ENCODE measurements around the gene SEC14L5.

Gene SEC14L5

GRCh38 chr16:4911970-4912386, 46.2 kb upstream of the SEC14L5 start:
- Histone ChIP-seq H3K79me2 (ENCODE audit: low read length) (no peaks in the 10 kb centered on the region), H4K20me1 (ENCODE audit: insufficient read depth, low read length) (no peaks in the 10 kb centered on the region), H2AFZ (ENCODE audit: low read depth, low read length) (no peak overlapping the region), H3K9ac (ENCODE audit: low read length) (no peak overlapping the region), H3K27me3 (ENCODE audit: low read depth, low read length) (no peaks in the 10 kb centered on the region), H3K36me3 (replicated peaks; ENCODE audit: low read depth, low read length) (no peaks in the 10 kb centered on the region), H3K9me3 (ENCODE audit: insufficient read depth, low read length) (no peaks in the 10 kb centered on the region), H3K27ac (ENCODE audit: low read length) (no peak overlapping the region), H3K4me1 (ENCODE audit: low read length) (no peaks in the 10 kb centered on the region), H3K4me2 (ENCODE audit: low read length) (no peak overlapping the region), H3K4me3 (ENCODE audit: low read length) (no peak overlapping the region)
- no peak for TF ChIP-seq CTCF (IDR thresholded peaks at IDR 0.05; ENCODE audit: low read depth, low read length)
- no peak for TF ChIP-seq EZH2phosphoT487 (IDR thresholded peaks at IDR 0.05; ENCODE audit: low read depth)

GRCh38 chr16:4913130-4913773, 44.9 kb upstream of the SEC14L5 start:
- Histone ChIP-seq H3K4me2 (ENCODE audit: low read length) (no peak overlapping the region), H3K9ac (ENCODE audit: low read length) (no peak overlapping the region), H3K27me3 (ENCODE audit: low read depth, low read length) (no peaks in the 10 kb centered on the region), H3K4me3 (ENCODE audit: low read length) (no peak overlapping the region), H3K27ac (ENCODE audit: low read length) (no peak overlapping the region), H2AFZ (ENCODE audit: low read depth, low read length) (no peak overlapping the region), H3K9me3 (ENCODE audit: insufficient read depth, low read length) (no peaks in the 10 kb centered on the region), H3K36me3 (replicated peaks; ENCODE audit: low read depth, low read length) (no peaks in the 10 kb centered on the region), H4K20me1 (ENCODE audit: insufficient read depth, low read length) (no peaks in the 10 kb centered on the region), H3K79me2 (ENCODE audit: low read length) (no peaks in the 10 kb centered on the region), H3K4me1 (ENCODE audit: low read length) (no peaks in the 10 kb centered on the region)
- TF ChIP-seq EZH2phosphoT487 (IDR thresholded peaks at IDR 0.05; ENCODE audit: low read depth) (no peak), CTCF (IDR thresholded peaks at IDR 0.05; ENCODE audit: low read depth, low read length) (no peak)

GRCh38 chr16:4913774-4914525, 44.2 kb upstream of the SEC14L5 start:
- H2AFZ ChIP-seq (ENCODE audit: low read depth, low read length), result no peak overlapping the region
- no peak overlapping the region for H3K4me2 ChIP-seq (ENCODE audit: low read length)
- H3K36me3 ChIP-seq (replicated peaks; ENCODE audit: low read depth, low read length), result no peaks in the 10 kb centered on the region
- H3K79me2 ChIP-seq (ENCODE audit: low read length), result no peaks in the 10 kb centered on the region
- H3K27ac ChIP-seq (ENCODE audit: low read length), result no peak overlapping the region
- no peak overlapping the region for H3K9ac ChIP-seq (ENCODE audit: low read length)
- no peaks in the 10 kb centered on the region for H3K4me1 ChIP-seq (ENCODE audit: low read length)
- TF ChIP-seq EZH2phosphoT487 (IDR thresholded peaks at IDR 0.05; ENCODE audit: low read depth) (no peak), CTCF (IDR thresholded peaks at IDR 0.05; ENCODE audit: low read depth, low read length) (no peak)
- H3K9me3 ChIP-seq (ENCODE audit: insufficient read depth, low read length), result no peaks in the 10 kb centered on the region
- no peak overlapping the region for H3K4me3 ChIP-seq (ENCODE audit: low read length)
- H4K20me1 ChIP-seq (ENCODE audit: insufficient read depth, low read length), result no peaks in the 10 kb centered on the region
- no peaks in the 10 kb centered on the region for H3K27me3 ChIP-seq (ENCODE audit: low read depth, low read length)

- no peak overlapping the region for H3K9ac ChIP-seq (ENCODE audit: low read length)
- H2AFZ ChIP-seq (ENCODE audit: low read depth, low read length), result no peak overlapping the region
- H3K27me3 ChIP-seq (ENCODE audit: low read depth, low read length), result no peaks in the 10 kb centered on the region
- no peak overlapping the region for H3K4me3 ChIP-seq (ENCODE audit: low read length)
- H4K20me1 ChIP-seq (ENCODE audit: insufficient read depth, low read length), result no peaks in the 10 kb centered on the region
- no peak overlapping the region for H3K27ac ChIP-seq (ENCODE audit: low read length)
- TF ChIP-seq EZH2phosphoT487 (IDR thresholded peaks at IDR 0.05; ENCODE audit: low read depth), result no peak
- TF ChIP-seq CTCF (IDR thresholded peaks at IDR 0.05; ENCODE audit: low read depth, low read length), result no peak
- H3K9me3 ChIP-seq (ENCODE audit: insufficient read depth, low read length), result no peaks in the 10 kb centered on the region
- H3K4me1 ChIP-seq (ENCODE audit: low read length), result no peaks in the 10 kb centered on the region
- no peaks in the 10 kb centered on the region for H3K79me2 ChIP-seq (ENCODE audit: low read length)
- H3K36me3 ChIP-seq (replicated peaks; ENCODE audit: low read depth, low read length), result no peaks in the 10 kb centered on the region
- no peak overlapping the region for H3K4me2 ChIP-seq (ENCODE audit: low read length)
These were observed 43.5 kb upstream of the SEC14L5 start for GRCh38 chr16:4914528-4915225.

Data from OCI-LY3 (cell line).